B cell (primary cell): Measurements from ENCODE around the gene MED9. TPM values are rescaled to one million over a fixed set of nuclear protein-coding genes. Genes with fewer than 3 reads are reported as not detected.

Source experiments
- ATAC-seq: fragments of 200-7000 bp; cut with Tn5 transposase; one replicate; pipeline ENCODE4 v1.10.0; 2021; ENCODE audit warnings: low read depth, mild to moderate bottlenecking, moderate number of reproducible peaks, moderate library complexity
- CTCF ChIA-PET: fragments of 350-600 bp; sonication (Branson Sonifier 250); formaldehyde crosslinking; loops from one replicate; lab custom pipeline; 2021; ENCODE audit warnings: antibody characterized with exemption, inconsistent platforms; lab: Charles Lee
- POLR2A ChIA-PET: fragments of 350-600 bp; sonication (Branson Sonifier 250); formaldehyde crosslinking; loops from one replicate; lab custom pipeline; 2021; ENCODE audit warnings: antibody characterized with exemption; lab: Charles Lee
- DNase-seq: peaks from one replicate; pipeline ENCODE4 v3.0.0; 2013
- H2AFZ ChIP-seq: 2 replicates; pipeline ENCODE4 v1.6.1; 2012; ENCODE audit warnings: mild to moderate bottlenecking, low read depth, low read length; ENCODE audit not compliant: insufficient read depth, poor library complexity, severe bottlenecking
- H3K27ac ChIP-seq, 2 donors: 1 replicate in 1 of 2; 2 replicates in 1 of 2; pipeline ENCODE4 v1.5.1; 2012 to 2013; ENCODE audit warnings: low read length in 2 of 2, mild to moderate bottlenecking in 2 of 2, moderate library complexity in 1 of 2
- H3K27me3 ChIP-seq, 4 experiments: fragments of 200-600 bp in 1 of 4; sonication (generic) in 1 of 4; replicated peaks in 1 of 4; 1 replicate in 2 of 4; 2 replicates in 2 of 4; pipeline versions ENCODE4 v1.6.1 to v1.7.0; 2013 to 2016; ENCODE audit warnings: low read length in 3 of 4, mild to moderate bottlenecking in 2 of 4, mixed read lengths in 1 of 4, moderate library complexity in 1 of 4; ENCODE audit not compliant: insufficient read depth in 4 of 4, control insufficient read depth in 3 of 4; ENCODE audit errors: control extremely low read depth in 1 of 4
- H3K36me3 ChIP-seq, 2 experiments: replicated peaks in 1 of 2; 1 replicate in 1 of 2; 2 replicates in 1 of 2; pipeline versions ENCODE4 v1.6.1 to v1.7.1; 2013; ENCODE audit warnings: low read length in 1 of 2; ENCODE audit not compliant: insufficient read depth in 2 of 2, control insufficient read depth in 1 of 2; ENCODE audit errors: control extremely low read depth in 1 of 2, extremely low read depth in 1 of 2
- H3K4me1 ChIP-seq, 2 donors: fragments of 200-600 bp in 1 of 2; sonication (generic) in 1 of 2; 1 replicate in 1 of 2; 2 replicates in 1 of 2; pipeline versions ENCODE4 v1.5.1 to v1.6.1; 2013 to 2017; ENCODE audit warnings: low read length in 2 of 2; ENCODE audit not compliant: control insufficient read depth in 2 of 2, insufficient read depth in 2 of 2
- H3K4me2 ChIP-seq: replicated peaks from 2 replicates; pipeline ENCODE3; 2012; ENCODE audit warnings: mild to moderate bottlenecking, low read depth, low read length; ENCODE audit not compliant: poor library complexity, severe bottlenecking
- H3K4me3 ChIP-seq, 5 experiments: fragments of 200-600 bp in 1 of 5; sonication (generic) in 1 of 5; 1 replicate in 3 of 5; 2 replicates in 2 of 5; pipeline versions ENCODE4 v1.5.1 to v1.7.0; 2011 to 2016; ENCODE audit warnings: low read length in 4 of 5, mild to moderate bottlenecking in 4 of 5, low read depth in 2 of 5, control low read depth in 1 of 5, moderate library complexity in 1 of 5; ENCODE audit not compliant: insufficient read depth in 1 of 5; ENCODE audit errors: control extremely low read depth in 1 of 5, extremely low read depth in 1 of 5
- H3K79me2 ChIP-seq: fragments of 200-600 bp; sonication (generic); one replicate; pipeline ENCODE4 v1.6.0; 2016; ENCODE audit warnings: low read length; ENCODE audit not compliant: control insufficient read depth, insufficient read depth
- H3K9ac ChIP-seq: fragments of 200-600 bp; sonication (generic); 2 replicates; pipeline ENCODE4 v1.6.1; 2017; ENCODE audit warnings: mild to moderate bottlenecking, low read length, moderate library complexity
- H3K9me3 ChIP-seq, 3 donors: one replicate each; pipeline versions ENCODE4 v1.6.1 to v1.7.1; 2013; ENCODE audit warnings: low read length in 2 of 3; ENCODE audit not compliant: control insufficient read depth in 2 of 3, insufficient read depth in 1 of 3; ENCODE audit errors: control extremely low read depth in 1 of 3
- H4K20me1 ChIP-seq: 2 replicates; pipeline ENCODE4 v1.6.0; 2012; ENCODE audit warnings: mild to moderate bottlenecking, low read length; ENCODE audit not compliant: insufficient read depth, control insufficient read depth, poor library complexity, severe bottlenecking
- H3K27ac Mint-ChIP-seq: one replicate; pipeline ENCODE4 v1.8.0; 2021; ENCODE audit warnings: mixed read lengths
- H3K27me3 Mint-ChIP-seq: one replicate; pipeline ENCODE4 v1.8.0; 2021; ENCODE audit warnings: mixed read lengths
- H3K4me1 Mint-ChIP-seq: one replicate; pipeline ENCODE4 v1.8.0; 2021; ENCODE audit warnings: mixed read lengths
- H3K4me3 Mint-ChIP-seq: one replicate; pipeline ENCODE4 v1.8.0; 2021; ENCODE audit warnings: mixed read lengths
- H3K9me3 Mint-ChIP-seq: one replicate; pipeline ENCODE4 v1.8.0; 2022; ENCODE audit warnings: mixed read lengths; ENCODE audit not compliant: insufficient read depth
- CTCF ChIP-seq: fragments of 200-600 bp; IDR thresholded peaks from one replicate; pipeline ENCODE4 v1.8.0; 2022; ENCODE audit warnings: antibody characterized with exemption, mild to moderate bottlenecking
- EZH2 ChIP-seq: IDR thresholded peaks from 2 replicates; pipeline ENCODE4 v1.6.1; 2012; ENCODE audit warnings: borderline replicate concordance, low read depth, mild to moderate bottlenecking, moderate library complexity, low read length; ENCODE audit not compliant: insufficient read depth, poor library complexity, severe bottlenecking
- WGBS: methylation state at CpG from one replicate; pipeline ENCODE4 v1.1.5; 2013; ENCODE audit warnings: missing lambda C conversion rate; ENCODE audit not compliant: insufficient coverage; 5-methylcytosine and 5-hydroxymethylcytosine counted together
- intact Hi-C: fragments of 100-400 bp; cut with micrococcal nuclease; formaldehyde crosslinking; loops from one replicate; pipeline ENCODE4 v1.10.0; 2022
- polyA plus RNA-seq: library from polyadenylated mRNA; depleted of rRNA; stranded (reverse); fragments of >200 nt; gene quantifications from 2 replicates; pipeline ENCODE4 v1.2.3, GENCODE V29; 2012
- total RNA-seq, 2 donors: library from RNA; stranded (reverse); fragments of 120-200 nt in 1 of 2; gene quantifications; 1 replicate in 1 of 2; 2 replicates in 1 of 2; pipeline versions ENCODE4 v1.2.3 to v1.2.4, GENCODE V29; 2013 to 2022

MED9 gene
- total and polyA plus RNA-seq, 2 donors (not counting 1 experiment from before 2014, with no cell fraction given): 11.6 to 18.9 TPM

GRCh38 chr17:17434477-17434876, 42.3 kb upstream of the MED9 start:
- POLR2A ChIA-PET: no interaction called here
- no peaks in the 10 kb centered on the region for H3K4me1 ChIP-seq
- H4K20me1 ChIP-seq: no peaks in the 10 kb centered on the region
- H3K4me1 Mint-ChIP-seq: no peaks in the 10 kb centered on the region
- CTCF ChIA-PET: interaction anchor here (1.2 kb wide), 1 partner anchor 9 kb away, joined by 3 read pairs; no protein-coding TSS in a partner anchor
- no peak overlapping the region for H3K27ac ChIP-seq
- no peaks in the 10 kb centered on the region for H3K79me2 ChIP-seq
- no peak overlapping the region for H3K4me2 ChIP-seq
- ATAC-seq (no peak), DNase-seq (no peak)
- no peak overlapping the region for H3K9ac ChIP-seq
- TF ChIP-seq EZH2 (no peak), CTCF (no peak)
- peaks cover 10% of the 10 kb centered on the region for H3K27me3 Mint-ChIP-seq
- H3K27me3 ChIP-seq: no peaks in the 10 kb centered on the region
- H3K4me3 Mint-ChIP-seq: no peak overlapping the region
- H3K9me3 Mint-ChIP-seq: no peaks in the 10 kb centered on the region
- no peaks in the 10 kb centered on the region for H3K36me3 ChIP-seq
- H2AFZ ChIP-seq: no peak overlapping the region
- no peaks in the 10 kb centered on the region for H3K9me3 ChIP-seq
- no peak overlapping the region for H3K4me3 ChIP-seq
- intact Hi-C loops: no loop called here
- 100% methylated on average over 1 of the region's 2 CpGs for WGBS
- no peak overlapping the region for H3K27ac Mint-ChIP-seq

- WGBS: 97% methylated on average over 4 of the region's 4 CpGs
- H3K27ac ChIP-seq: no peak overlapping the region
- peaks cover 0 to 3% of the 10 kb centered on the region in 2 donors for H3K4me1 ChIP-seq
- Mint-ChIP-seq H3K4me3 (no peak overlapping the region), H3K9me3 (no peaks in the 10 kb centered on the region), H3K27me3 (peaks cover 4% of the 10 kb centered on the region), H3K27ac (no peak overlapping the region), H3K4me1 (peaks cover 2% of the 10 kb centered on the region)
- H3K4me3 ChIP-seq: no peak overlapping the region
- H3K4me2 ChIP-seq: no peak overlapping the region
- ATAC-seq (no peak), DNase-seq (no peak)
- H2AFZ ChIP-seq: no peak overlapping the region
- ChIA-PET POLR2A (no interaction called here), CTCF (interaction anchor here (0.7 to 1.2 kb wide), 2 partner anchors 79 to 80 kb away, joined by 3 to 4 read pairs; no protein-coding TSS in a partner anchor)
- H3K9ac ChIP-seq: no peak overlapping the region
- no peaks in the 10 kb centered on the region for H3K27me3 ChIP-seq
- no peaks in the 10 kb centered on the region for H3K9me3 ChIP-seq
- TF ChIP-seq EZH2 (no peak), CTCF (no peak)
- H4K20me1 ChIP-seq: no peaks in the 10 kb centered on the region
- no peaks in the 10 kb centered on the region for H3K36me3 ChIP-seq
- H3K79me2 ChIP-seq: no peaks in the 10 kb centered on the region
- intact Hi-C loops: no loop called here
These were observed 41.5 kb upstream of the MED9 start for GRCh38 chr17:17435323-17435722.
